22Rv1 (cell line): ENCODE results near the gene LRCH1.

Experiments
- H3K27ac ChIP-seq: fragments of 450-650 bp; 2 replicates; pipeline ENCODE4 v1.5.1; 2017
- CTCF ChIP-seq: fragments of 450-650 bp; IDR thresholded peaks from 2 replicates; pipeline ENCODE4 v1.5.1; 2017; ENCODE audit warnings: mild to moderate bottlenecking
- ZFX ChIP-seq: fragments of 450-650 bp; IDR thresholded peaks from 2 replicates; pipeline ENCODE4 v1.6.1; 2017; ENCODE audit warnings: antibody characterized with exemption, borderline replicate concordance

Gene LRCH1

GRCh38 chr13:46782691-46783090, 229.7 kb downstream of the LRCH1 start:
- no peak overlapping the region for H3K27ac ChIP-seq
- TF ChIP-seq CTCF = no peak
- TF ChIP-seq ZFX = no peak

DNA sequence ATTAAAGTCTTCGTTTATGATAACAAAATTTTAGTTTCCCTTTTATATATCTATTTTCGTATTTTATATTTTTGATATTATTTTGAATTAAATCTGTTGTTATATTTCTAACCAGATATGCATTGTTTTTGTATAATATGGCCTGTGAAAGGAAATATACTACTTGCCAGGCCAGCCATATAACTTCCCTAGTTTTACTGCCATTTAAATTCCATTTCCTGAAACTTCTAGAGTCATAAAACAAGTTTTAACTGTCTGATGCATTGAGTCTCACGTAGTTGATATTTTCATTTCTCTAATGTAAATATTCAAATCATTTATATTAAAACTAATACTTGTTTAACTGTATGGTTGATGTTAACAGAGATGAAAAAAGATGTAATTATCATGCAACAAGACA, 230.5 kb downstream of the LRCH1 start:
- no peak for TF ChIP-seq ZFX

GRCh38 chr13:46795321-46795720, 242.4 kb downstream of the LRCH1 start:
- H3K27ac ChIP-seq = no peak overlapping the region

More for the DNA sequence above, 230.5 kb downstream of the LRCH1 start:
- no peak overlapping the region for H3K27ac ChIP-seq

GRCh38 chr13:46796129-46796514, 243.2 kb downstream of the LRCH1 start:
- TF ChIP-seq CTCF (no peak), ZFX (no peak)
- H3K27ac ChIP-seq = peak overlapping the region; percentile 86

More at GRCh38 chr13:46795321-46795720, 242.4 kb downstream of the LRCH1 start:
- TF ChIP-seq CTCF (no peak), ZFX (no peak)

DNA sequence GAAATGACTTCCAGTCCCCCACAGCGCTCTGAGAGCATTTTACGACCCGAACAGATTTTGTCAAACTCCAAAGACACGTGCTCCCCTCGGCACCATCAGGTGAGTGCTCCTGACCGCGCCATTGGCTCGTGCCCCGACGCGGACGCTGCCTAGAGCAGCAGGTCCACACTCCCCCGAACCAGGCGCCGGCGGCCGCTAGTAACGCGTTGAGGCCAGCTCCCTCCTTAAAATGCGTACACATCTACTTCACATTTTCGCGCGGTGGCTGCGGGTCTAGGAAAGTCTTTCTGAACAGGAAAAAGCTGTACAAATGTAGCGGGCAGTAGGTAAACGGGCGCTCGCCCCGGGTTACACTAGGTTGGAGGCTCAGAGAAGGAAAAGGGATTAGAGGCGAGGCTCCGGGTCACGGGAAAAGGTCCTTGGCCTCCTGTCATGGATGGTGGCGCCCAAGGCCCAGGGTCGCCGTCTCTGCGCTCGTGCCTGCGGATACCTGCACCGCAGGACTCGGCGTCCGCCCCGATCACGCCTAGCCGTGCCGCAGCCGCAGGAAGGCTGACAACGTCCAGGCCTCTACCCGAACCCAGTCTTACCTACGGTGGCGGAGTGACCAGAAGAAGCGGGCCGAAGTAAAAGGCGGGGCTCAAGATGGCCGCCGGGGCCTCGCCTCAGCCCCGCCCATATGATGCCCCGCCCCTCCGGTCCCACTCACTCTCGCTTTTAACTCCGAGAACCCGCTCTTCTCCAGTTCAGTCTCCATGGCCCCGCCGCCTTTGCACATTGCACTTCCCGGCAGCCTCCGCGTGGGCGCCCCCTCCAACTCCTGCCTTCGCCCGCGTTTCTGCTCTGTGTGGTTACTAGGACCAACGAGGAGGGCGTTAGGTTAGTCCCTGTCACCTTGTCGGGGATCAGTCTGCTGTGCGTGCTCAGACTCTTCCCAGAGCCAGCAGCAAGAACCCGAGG, 243.8 kb downstream of the LRCH1 start, which contains the start of gene ESD:
TSS of gene ESD (minus strand) at position 647 of the 960 bp plus-strand sequence. CDS start 5,748 bp downstream, outside the sequence.
- TF ChIP-seq ZFX (no peak), CTCF (no peak)
- peak within 1 kb of the TSS; percentile 86 for H3K27ac ChIP-seq

DNA sequence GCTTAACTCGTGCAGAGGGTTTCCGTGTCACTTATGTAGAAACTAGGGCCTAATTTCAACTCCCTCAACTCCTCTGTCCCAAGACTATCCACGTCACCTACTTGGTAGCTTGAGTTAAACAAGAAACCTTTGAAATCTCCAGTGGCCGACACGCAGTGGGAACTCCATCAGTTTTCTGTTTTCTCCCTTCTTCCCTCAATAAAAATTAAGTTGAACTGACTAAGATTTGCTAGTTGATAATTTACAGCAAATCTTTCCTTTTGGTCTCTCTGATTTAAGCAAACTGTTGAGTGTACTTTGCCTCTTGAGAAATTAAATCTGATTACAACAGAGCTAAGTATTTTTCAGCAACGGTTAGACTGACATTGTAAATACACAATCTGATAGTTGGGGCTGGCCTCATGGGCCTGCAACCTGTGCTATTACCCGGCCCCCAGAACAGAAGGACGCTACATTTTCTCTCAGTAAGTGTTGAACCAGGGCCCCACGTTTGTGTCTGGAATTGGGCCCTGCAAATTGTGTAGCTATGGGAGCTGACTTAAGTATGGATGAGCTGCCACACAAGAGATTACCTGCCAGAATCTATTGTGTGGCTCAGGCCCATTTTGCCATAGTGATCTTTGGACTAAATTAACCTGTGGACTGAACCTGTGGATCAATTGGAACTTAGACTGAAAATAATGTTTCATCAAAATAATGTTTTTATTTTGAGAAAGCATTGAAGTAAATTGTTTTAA, 244.7 kb downstream of the LRCH1 start:
- no peak for TF ChIP-seq ZFX
- peak overlapping the region; percentile 86 for H3K27ac ChIP-seq

DNA sequence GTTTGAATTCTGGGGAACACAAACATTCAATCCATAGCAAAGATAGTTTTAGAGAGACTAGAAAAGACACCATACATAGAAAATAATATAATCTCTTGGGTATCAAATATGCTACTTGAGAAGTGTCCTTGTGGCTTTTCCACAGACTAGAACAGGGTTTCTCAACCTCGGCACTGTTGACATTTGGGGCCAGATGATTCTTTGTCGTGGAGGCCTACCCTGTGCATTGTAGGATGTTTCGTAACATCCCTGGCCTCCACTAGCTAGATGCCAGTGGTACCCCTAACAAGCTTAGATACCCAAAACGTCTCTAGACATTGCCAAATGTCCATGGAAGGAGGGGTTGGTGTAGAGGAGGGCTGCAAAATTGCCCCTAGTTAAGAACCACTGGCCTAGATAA, 246.2 kb downstream of the LRCH1 start:
- TF ChIP-seq CTCF = no peak
- TF ChIP-seq ZFX = no peak
- H3K27ac ChIP-seq = no peak overlapping the region

GRCh38 chr13:46801858-46802257, 248.9 kb downstream of the LRCH1 start:
- no peak overlapping the region for H3K27ac ChIP-seq
- TF ChIP-seq CTCF = no peak
- TF ChIP-seq ZFX = no peak
